Esophagus mucosa (tissue), 1 donor: ENCODE measurements around the gene HYAL4. TPM values are rescaled to one million over a fixed set of nuclear protein-coding genes. Genes with fewer than 3 reads are reported as not detected.
"Not testable (repeated sequence)": the region's sequence is repeated elsewhere in the genome, so short reads cannot be mapped to it uniquely, and the experiment has no call there.

ENCODE experiments used
- ATAC-seq: fragments of 200-7000 bp; cut with Tn5 transposase; one replicate; pipeline ENCODE4 v1.9.1; 2020
- total RNA-seq: library from RNA; stranded (reverse); gene quantifications from one replicate; pipeline ENCODE4 v1.2.4, GENCODE V29; 2023
- donor health status: DM: yes; HTN: yes; CAD: no.

HYAL4 gene, protein sequence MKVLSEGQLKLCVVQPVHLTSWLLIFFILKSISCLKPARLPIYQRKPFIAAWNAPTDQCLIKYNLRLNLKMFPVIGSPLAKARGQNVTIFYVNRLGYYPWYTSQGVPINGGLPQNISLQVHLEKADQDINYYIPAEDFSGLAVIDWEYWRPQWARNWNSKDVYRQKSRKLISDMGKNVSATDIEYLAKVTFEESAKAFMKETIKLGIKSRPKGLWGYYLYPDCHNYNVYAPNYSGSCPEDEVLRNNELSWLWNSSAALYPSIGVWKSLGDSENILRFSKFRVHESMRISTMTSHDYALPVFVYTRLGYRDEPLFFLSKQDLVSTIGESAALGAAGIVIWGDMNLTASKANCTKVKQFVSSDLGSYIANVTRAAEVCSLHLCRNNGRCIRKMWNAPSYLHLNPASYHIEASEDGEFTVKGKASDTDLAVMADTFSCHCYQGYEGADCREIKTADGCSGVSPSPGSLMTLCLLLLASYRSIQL
- not detected for total RNA-seq

DNA sequence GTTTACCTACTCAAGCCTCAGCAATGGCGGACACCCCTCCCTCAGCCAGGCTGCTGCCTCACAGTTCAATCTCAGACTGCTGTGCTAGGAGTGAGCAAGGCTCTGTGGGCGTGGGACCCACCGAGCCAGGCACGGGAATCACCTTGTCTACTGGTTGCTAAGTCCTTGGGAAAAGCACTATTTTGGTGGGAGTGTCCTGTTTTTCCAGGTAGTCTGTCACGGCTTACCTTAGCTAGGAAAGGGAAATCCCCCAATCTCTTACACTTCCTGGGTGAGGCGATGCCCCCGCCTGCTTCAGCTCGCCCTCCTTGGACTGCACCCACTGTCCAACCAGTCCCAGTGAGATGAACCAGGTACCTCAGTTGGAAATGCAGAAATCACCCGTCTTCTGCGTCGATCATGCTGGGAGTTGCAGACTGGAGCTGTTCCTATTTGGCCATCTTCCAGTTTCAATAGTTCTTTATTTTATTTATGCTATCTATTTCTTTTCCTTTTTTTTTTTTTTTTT is at the start of gene HYAL4:
Gene HYAL4 (plus strand): TSS at position 458 of the 508 bp plus-strand sequence. CDS start 23,105 bp downstream, outside the sequence.
- ATAC-seq, result peak; percentile 25

DNA sequence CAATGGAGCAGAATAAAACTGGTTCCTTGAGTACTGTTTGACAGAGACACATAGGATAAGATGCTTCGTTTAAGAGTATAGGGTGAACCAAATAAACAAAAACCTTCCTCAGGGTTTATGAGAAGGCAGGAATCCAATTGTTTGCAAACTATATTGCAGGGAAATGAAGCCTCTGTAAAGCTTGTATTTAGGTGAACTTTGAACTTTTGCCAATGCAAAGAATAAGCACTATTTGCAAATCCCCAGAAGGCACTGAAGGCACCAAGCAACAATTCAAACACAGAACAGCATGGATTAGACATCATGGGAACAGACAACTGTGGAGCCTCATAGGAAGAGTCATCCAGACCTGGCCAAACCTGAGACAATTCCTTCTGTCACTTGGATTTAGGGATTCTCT is 49.1 kb upstream of the HYAL4 start:
- ATAC-seq, result no peak

DNA sequence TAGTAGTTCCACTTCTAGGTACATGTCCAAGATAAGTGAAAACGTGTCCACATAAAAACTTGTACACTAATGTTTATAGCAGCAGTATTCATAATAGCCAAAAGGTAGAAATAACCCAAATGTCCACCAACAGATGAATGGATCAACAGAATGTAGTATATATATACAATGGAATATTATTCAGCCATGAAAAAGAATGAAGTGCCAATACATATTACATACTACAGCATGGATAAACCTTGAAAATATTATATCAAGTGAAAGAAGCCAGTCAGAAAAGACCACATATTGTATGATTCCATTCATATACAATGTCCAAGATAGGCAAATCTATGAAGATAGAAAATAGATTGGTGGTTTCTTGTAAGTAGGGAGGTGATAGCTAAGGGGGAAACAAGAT is 48.4 kb upstream of the HYAL4 start:
- no peak for ATAC-seq

DNA sequence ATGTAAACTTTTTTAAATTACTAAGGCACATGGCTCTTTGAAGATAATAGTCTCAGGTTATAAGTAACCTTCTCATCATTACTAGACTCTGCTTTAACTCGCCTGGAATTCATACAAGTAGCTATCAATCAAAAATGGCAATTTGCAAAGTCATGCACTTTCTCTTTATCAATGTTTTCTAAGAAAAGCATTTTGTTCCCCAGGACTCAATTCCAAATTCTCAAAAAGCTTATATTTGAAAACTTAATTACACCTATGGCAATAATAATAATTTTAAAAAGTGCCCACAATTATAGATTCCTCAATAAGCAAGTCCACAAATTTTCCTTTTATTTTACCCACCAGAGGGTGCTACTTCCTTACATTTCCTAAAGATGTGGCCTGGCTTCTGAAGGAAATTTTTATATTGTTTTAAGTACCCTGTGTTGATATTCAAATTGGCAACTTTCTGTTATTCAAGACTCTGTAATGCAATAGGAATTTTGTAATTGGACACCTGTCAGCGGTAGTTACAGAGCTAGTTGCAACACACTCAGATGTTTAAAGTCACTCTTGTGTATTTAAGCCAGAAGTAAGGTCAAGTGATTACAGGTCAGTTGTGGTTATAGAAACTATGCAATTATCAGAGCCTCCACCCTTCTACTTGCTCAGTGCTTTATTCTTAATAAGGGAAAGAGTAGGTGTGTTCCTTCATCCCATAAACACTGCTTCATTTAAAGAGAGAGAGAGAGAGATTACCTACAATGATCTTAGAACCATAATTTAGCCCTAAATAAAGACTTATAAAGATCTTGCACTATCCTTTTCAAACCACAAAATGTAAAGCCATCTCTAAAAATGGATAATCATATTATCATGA is 47.1 kb upstream of the HYAL4 start:
- ATAC-seq, result peak; percentile 97

DNA sequence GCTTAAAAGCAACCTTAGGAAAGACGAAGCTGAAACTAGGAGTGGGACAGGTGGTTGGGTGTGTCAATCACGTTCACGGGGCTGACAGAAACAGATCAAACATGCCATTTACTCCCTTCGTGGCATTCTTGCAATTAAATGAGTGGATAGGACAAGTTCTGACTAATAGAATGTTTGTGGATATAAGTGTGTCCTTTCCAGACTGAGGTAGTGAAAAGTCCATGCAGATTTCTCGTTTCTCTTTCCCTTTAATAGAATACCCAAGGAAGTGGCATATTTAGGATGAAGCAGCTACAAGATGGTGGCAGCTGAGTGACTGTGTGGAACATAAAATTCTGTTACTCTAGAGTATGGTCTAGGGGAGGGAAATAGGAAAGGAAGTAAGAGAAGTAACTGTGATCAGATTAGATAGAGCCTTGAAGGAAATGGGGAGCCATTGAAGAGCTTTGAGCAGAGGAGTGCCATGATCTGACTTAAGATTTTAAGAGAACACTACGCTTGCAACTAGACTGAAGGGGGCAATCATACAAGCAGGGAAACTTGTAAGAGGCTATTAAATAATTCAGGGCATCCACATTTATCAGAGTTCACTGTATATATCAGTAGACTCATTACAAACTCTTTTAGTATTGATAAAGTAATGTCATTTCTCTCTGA is 46.3 kb upstream of the HYAL4 start:
- ATAC-seq, result peak; percentile 57

DNA sequence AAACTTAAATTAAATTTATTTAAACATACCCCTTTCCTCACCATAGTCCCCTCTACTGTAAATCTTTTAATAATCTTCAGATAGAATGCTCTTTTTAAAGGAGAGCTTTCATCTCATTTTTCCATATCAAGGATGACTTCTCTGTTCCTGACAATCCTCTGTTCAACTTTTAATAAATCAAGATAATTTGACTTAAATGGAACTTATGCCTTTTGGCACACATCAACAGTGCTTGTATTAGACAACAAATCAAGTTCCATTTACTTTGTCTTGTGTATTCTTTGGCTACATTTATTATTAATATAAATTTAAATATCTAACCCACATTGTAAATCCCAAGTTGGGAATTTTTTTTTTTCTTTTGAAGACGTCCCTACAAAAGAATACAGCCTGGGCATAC is 42.7 kb upstream of the HYAL4 start:
- ATAC-seq, result no peak

DNA sequence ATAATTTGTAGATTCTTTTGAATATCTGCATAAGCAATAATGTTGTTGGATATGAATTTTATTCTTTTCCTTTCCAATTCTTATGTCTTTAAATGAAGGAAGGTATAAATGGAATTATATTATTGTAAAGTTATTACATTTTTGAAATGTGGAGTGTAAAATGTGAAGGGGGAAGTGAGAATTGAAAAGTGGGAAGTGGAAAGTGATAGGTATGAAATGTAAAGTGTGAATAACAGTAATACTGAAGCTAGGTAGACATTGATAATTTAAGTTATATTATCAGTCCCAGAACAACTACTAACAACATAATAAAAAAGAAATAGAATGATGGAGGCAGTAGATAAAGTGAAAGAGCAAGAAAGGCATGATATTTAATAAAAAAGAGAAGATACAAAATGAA is 39.7 kb upstream of the HYAL4 start:
- no peak for ATAC-seq

DNA sequence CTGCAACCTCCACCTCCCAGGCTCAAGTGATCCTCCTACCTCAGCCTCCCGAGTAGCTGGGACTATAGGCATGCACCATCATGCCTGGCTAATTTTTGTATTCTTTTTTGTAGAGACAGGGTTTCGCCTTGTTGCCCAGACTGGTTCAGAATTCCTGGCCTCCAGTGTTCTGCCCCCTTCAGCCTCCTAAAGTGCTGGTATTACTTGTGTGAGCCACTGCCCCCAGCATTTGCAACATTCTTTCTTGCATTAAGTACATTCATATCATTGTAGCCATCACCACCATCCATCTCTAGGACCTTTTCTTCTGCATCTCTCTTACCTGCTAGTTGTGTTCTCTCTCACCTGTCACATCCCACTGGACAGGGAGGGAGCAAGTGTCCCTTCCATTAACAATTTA is 35.5 kb upstream of the HYAL4 start:
- ATAC-seq, result no peak

DNA sequence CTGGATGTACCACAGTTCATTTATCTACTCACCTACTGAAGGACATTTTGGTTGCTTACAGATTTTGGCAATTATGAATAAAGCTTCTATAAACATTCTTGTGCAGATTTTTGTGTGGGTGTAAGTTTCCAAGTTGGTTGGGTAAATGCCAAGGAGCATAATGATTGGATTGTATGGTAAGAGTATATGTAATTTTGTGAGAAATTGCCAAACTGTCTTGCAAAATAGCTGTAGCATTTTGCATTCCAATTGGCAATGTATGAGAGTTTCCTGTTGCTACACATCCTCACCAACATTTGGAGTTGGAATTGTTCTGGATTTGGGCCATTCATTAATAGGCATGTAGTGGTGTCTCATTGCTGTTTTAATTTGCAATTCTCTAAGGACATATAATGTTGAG is 33.9 kb upstream of the HYAL4 start:
- no peak for ATAC-seq

DNA sequence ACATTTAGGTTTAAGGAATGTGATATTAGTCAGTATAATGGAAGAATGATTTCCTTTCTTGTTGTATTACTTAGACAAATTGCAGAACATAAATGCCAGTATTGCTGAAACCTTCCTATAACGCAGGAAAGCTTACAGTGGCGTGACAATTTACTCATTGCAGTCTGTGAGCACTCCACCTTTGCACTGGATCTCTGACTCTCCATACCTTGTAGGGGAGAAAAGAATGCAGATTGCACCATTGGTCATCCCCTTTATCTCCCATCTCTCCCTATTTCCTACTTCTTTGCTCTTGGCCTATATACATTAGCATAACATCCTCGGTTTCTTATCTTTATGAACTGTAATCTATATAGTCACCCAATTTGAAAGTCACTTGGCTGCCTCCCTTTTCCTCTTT is 28.1 kb upstream of the HYAL4 start:
- ATAC-seq, result no peak

DNA sequence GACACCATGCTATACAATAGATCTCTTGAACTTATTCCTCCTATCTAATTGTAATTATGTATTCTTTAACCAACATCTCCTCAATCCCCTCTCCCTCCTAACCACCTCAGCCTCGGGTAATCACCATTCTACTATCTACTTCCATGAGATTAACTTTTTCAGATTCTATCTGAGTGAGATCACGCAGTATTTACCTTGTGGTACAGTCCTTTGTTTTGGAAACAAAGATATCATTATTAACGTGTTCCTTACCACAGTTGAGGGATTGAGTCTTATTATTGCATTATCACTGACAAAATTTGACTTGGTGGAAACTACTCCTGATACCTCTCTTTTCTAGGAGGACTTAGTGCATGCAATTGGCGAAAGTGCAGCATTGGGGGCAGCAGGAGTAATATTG is 26.0 kb upstream of the HYAL4 start:
- no peak for ATAC-seq

DNA sequence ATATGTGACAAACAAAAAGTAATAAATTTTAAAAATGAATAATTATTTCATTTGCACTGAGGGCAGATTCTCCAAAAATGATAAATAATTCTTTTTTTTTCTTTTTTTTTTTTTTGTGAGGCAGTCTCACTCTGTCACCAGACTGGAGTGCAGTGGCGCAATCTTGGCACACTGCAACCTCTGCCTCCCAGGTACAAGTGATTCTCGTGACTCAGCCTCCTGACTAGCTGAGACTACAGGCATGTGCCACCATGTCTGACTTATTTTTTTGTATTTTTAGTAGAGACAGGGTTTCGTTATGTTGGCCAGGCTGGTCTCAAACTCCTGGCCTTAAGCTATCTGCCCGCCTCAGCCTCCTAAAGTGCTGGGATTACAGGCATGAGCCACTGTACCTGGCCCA is 25.2 kb upstream of the HYAL4 start:
- peak; percentile 37 for ATAC-seq

DNA sequence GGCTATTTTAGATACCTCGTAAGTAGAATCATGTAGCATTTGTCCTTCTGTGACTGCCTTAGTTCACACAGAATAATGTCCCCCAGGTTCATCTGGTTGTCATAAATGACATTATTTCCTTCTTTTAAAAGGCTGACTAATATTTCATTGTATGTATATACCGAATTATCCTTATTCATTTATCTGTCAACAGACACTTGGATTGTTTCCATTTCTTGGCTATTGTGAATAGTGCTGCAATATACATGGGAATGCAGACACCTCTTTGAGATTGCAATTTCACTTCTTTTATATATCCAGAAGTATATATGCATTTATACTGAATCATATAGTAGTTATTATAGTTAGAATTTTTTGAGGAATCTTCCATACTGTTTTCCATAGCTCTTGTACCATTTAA is 24.1 kb upstream of the HYAL4 start:
- no peak for ATAC-seq

DNA sequence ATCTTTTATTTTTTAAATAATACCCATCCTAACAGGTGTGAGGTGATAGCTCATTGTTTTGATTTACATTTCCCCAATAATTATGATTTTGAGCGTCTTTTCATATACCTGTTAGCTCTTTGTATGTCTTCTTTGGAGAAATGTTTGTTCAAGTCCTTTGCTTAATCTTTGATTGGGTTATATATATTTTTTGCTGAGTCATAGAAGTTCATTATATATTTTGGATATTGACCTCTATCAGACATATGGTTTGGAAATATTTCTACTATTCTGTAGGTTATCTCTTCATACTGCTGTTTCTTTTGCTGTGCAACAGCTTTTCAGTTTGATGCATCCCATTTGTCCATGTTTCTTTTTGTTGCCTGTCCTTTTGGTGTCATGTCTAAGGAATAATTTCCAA is 23.6 kb upstream of the HYAL4 start:
- no peak for ATAC-seq

DNA sequence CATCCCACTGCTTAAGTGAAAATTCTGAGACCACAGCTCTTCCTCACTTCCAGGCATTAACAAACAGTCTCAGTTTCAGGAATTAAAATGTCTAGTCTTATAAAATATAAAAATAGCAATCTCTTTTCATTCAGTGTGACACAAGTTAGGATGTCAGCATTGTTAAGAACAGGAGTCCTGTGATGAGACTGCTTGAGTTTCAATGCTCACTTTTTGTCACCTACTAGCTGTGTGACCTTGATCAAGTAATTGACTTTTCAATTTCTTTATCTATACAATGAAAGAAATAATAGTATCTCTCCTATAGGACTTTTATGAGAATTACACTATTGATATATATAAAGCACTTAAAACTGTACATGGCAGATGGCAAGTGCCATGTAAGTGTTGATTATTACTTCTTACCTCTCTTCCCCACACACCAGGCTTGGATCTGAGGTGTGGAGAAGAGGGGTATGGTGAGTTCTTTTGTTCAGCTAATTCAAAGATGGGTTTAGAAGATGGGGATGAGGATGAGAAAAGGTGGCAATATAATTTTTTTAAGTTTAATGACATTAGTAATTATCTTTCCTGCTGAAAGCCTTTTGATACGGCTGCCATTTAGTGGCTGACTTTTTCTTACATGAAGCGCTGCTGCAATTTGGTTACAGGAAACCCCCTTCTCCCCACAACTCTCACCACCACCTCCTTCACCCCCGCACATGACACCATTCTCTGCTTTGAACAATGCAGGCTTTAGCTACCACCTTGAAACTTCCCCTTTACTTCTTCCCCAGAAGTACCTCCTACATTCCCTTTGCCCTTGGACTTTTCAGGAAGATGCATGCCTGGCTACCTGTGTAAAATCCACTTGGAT is 20.8 kb upstream of the HYAL4 start:
- ATAC-seq, result no peak

DNA sequence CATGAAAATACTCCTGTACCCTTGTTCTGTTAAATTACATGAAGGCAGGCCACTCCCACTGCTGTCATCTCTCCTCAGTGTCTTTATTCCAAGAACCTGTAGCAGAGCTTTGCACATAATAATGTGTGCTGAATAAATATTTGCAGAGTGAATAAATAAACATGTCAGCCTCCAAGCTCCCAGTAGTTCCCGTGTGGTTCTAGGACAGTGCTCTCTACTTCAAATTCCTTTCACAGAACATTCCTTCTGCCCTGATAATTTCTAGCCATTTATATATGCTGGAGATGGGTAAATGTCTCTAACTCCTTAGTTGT is 20.3 kb upstream of the HYAL4 start:
- ATAC-seq, result no peak

DNA sequence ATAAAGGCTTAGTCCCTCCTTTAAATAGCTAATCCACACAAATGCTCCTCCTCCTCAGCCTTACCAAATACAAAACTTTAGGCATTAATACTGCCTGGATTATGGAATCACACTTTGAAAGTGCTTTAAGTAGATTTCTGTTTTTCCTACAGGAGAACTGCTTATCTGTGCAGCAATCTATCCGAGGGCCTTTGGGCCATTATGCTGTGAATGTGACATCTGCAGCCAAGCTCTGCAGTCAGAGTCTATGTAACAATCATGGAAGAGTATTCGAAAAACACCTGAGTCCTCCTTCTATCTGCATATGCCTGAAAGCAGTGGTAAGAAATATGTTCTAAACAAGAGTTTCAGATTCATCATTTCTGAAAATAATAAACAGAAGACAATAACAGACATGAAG is 16.2 kb upstream of the HYAL4 start:
- ATAC-seq, result no peak

DNA sequence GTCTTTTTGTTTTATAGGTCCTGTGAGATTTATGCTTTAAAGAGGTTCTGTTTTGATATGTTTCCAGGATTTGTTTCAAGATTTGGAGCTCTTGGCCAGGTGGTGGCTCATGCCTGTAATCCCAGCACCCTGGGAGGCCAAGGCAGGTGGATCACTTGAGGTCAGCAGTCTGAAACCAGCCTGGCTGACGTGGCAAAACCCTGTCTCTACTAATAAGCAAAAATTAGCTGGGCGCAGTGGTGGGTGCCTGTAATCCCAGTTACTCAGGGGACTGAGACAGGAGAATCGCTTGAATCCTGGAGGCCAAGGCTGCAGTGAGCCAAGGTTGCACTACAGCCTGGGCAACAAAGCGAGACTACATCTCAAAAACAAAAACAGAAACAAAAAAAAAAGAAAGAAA is 8.3 kb upstream of the HYAL4 start:
- no peak for ATAC-seq

DNA sequence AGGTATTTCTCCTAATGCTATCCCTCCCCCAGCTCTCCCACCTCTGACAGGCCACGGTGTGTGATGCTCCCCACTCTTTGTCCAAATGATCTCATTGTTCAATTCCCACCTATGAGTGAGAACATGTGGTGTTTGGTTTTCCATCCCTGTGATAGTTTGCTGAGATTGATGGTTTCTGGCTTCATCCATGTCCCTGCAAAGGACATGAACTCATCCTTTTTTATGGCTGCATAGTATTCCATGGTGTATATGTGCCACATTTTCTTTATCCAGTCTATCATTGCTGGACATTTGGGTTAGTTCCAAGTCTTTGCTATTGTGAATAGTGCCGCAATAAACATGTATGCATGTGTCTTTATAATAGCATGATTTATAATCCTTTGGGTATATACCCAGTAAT is 5.9 kb upstream of the HYAL4 start:
- ATAC-seq, result not testable (repeated sequence)

DNA sequence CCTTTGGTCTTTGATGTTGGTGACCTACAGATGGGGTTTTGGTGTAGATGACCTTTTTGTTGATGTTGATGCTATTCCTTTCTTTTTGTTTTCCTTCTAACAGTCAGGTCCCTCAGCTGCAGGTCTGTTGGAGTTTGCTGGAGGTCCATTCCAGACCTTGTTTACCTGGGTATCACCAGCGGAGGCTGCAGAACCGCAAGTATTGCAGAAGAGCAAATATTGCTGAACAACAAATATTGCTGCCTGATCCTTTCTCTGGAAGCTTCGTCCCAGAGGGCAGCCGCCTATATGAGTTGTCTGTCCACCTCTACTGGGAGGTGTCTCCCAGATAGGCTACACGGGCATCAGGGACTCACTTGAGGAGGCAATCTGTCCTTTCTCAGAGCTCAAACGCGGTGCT is 827 bp upstream of the HYAL4 start:
- not testable (repeated sequence) for ATAC-seq

DNA sequence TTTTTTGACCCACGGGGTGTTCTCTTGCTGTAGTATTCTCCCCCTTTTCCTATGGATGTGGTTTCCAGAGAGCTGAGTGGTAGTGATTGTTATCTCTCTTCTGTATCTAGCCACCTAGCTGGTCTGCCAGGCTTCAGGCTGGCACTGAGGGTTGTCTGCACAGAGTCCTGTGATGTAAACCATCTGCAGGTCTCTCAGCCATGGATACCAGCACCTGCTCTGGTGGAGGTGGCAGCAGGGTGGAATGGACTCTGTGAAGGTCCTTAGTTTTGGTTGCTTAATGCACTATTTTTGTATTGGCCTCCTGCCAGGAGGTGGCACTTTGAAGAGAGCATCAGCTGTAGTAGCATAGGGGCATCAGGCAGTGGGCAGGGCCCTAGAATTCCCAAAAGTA is 851 bp downstream of the HYAL4 start:
- ATAC-seq, result no peak

DNA sequence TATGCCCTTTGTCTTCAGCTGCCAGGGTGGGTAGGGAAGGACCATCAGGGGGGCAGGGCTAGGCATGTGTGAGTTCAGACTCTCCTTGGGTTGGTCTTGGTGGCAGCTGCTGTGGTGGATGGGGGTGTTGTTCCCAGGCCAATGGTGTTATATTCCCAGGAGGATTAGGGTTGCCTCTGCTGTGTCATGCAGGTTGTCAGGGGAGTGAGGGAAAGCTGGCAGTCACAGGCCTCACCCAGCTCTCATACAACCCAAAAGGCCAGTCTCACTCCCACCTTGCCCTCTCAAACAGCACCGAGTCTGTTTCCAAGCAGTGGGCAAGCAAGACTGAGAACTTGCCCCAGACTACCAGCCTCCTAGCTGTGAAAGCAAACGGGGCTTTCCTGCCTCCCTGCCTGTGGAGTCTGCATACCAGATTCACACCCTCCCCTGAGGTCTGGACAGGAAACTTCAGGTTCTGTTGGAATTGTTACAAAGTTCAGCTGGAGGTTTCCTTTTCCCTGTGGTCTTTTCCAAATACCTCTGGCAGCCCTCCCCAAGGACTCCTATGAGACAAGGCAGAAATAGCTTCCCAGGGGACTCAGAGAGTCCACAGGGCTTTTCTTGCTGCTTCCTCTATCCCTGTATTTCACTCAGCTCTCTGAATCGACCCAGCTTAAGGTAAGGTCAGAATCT is 1.4 kb downstream of the HYAL4 start:
- no peak for ATAC-seq
